AG04449 (cell line): Measurements from ENCODE around the gene AEN.

Experiments used
- CTCF ChIA-PET: fragments of 350-600 bp; formaldehyde crosslinking; extraction: SDS; loops from one replicate; lab custom pipeline; 2021; ENCODE audit warnings: antibody characterized with exemption; lab: Yijun Ruan, JAX
- POLR2A ChIA-PET: fragments of 400-600, 350-600 bp; formaldehyde crosslinking; extraction: SDS; loops from one replicate; lab custom pipeline; 2020; ENCODE audit warnings: antibody characterized with exemption, inconsistent platforms; lab: Yijun Ruan, JAX
- DNase-seq: peaks from one replicate; pipeline ENCODE4 v3.0.0-alpha.2; 2010; ENCODE audit warnings: low read depth, low spot score
- H3K4me3 ChIP-seq: 2 replicates; pipeline ENCODE4 v1.5.1; 2011; ENCODE audit warnings: low read depth, mild to moderate bottlenecking, control low read depth, low read length
- CTCF ChIP-seq: IDR thresholded peaks from one replicate; pipeline ENCODE4 v1.5.1; 2011; ENCODE audit warnings: mild to moderate bottlenecking, moderate library complexity, low read length, control low read depth, inconsistent platforms; ENCODE audit not compliant: insufficient read depth; ENCODE audit errors: missing control alignments

The AEN gene

GRCh38 chr15:88661761-88662556, 40.8 kb downstream of the AEN start:
- no peak overlapping the region for H3K4me3 ChIP-seq
- no peak for TF ChIP-seq CTCF
- ChIA-PET POLR2A (interaction anchor here (0.7 kb wide), 1 partner anchor 341 kb away, joined by 3 read pairs; no protein-coding TSS in a partner anchor), CTCF (interaction anchor here (1.2 to 10.7 kb wide), 3 partner anchors 15 to 243 kb away, joined by 3 to 385 read pairs (median 3); no protein-coding TSS in a partner anchor)
- DNase-seq, result no peak

- POLR2A ChIA-PET, result interaction anchor here (0.8 kb wide), 1 partner anchor 76 kb away, joined by 3 read pairs; no protein-coding TSS in a partner anchor
These were observed 42.0 kb downstream of the AEN start for GRCh38 chr15:88663141-88663621.

GRCh38 chr15:88664151-88664778, 43.1 kb downstream of the AEN start:
- ChIA-PET POLR2A (no interaction called here), CTCF (interaction anchor here (1.0 to 1.8 kb wide), 4 partner anchors 9 to 170 kb away, joined by 3 to 8 read pairs (median 4); no protein-coding TSS in a partner anchor)
- no peak for DNase-seq
- no peak overlapping the region for H3K4me3 ChIP-seq
- TF ChIP-seq CTCF, result no peak

More at GRCh38 chr15:88663141-88663621, 42.0 kb downstream of the AEN start:
- CTCF ChIA-PET, result interaction anchor here (0.8 kb wide), 1 partner anchor 218 kb away, joined by 3 read pairs; no protein-coding TSS in a partner anchor
- no peak overlapping the region for H3K4me3 ChIP-seq
- TF ChIP-seq CTCF, result no peak
- DNase-seq, result no peak

- TF ChIP-seq CTCF, result no peak
- DNase-seq, result no peak
- POLR2A ChIA-PET, result no interaction called here
- H3K4me3 ChIP-seq, result no peak overlapping the region
- CTCF ChIA-PET, result no interaction called here
These were observed 53.5 kb downstream of the AEN start for GRCh38 chr15:88674661-88675060.

GRCh38 chr15:88678755-88679154, 57.6 kb downstream of the AEN start:
- POLR2A ChIA-PET, result no interaction called here
- CTCF ChIA-PET, result interaction anchor here (0.7 kb wide), 1 partner anchor 280 kb away, joined by 3 read pairs; no protein-coding TSS in a partner anchor
- no peak for TF ChIP-seq CTCF
- H3K4me3 ChIP-seq, result no peak overlapping the region
- DNase-seq, result no peak
